ENCODE measurements around the gene FOXL3. TPM values are rescaled to one million over a fixed set of nuclear protein-coding genes. Genes with fewer than 3 reads are reported as not detected.

Gene FOXL3
- total RNA-seq, 1 experiment from 2014 or later = not detected

DNA sequence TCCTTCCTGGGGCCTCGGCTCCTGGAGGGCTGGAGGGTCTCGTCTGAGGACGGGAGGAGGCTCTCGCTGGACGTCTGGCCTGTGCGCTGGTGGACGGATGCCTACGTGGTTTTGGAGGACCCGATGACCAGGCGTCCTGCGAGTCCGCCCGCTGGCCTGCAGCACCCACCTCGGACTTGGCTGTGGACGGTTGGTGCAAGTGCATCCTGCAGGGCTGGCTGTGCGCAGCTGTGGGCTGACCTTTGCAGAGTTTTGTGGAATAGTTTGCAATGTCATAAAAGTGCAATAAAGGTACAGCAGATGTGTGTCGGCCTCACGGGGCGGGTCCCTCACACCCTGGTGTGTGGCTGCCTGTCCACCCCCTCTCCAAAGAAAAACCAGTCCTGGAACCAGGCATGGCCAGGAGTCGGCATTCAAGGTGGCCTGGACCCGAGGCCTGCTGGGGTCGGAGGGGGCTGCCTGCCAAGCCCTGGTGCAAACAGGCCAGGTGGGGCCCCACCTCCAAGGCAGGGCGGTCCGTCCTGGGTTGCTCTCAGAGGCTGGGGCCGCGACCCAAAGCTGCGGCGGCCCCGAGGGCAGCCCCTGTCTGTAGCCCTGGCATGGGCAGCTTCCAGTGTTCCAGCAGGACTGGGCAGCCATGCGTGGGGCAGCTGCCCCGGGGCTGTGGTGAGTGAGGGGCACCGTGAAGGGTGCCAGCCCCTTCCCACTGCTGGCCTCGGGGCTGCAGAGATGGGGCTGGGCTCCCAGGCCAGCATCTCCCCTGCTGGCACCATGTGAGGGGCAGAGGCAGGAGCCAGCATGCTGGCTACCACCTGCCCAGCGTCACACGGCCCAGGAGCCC lies 29.3 kb upstream of the FOXL3 start:
- Mint-ChIP-seq H3K27ac (no peak overlapping the region), H3K36me3 (peaks cover 77% of the 10 kb centered on the region), H3K4me1 (no peaks in the 10 kb centered on the region), H3K9me3 (peaks cover 41% of the 10 kb centered on the region), H3K4me3 (no peak overlapping the region), H3K27me3 (ENCODE audit: low read depth) (peaks cover 21% of the 10 kb centered on the region)
- ChIA-PET CTCF (no interaction called here), POLR2A (no interaction called here)
- DNase-seq (ENCODE audit: low spot score) = no peak
- ATAC-seq = no peak
- no peak for TF ChIP-seq RORB (CRISPR knock-in tag; IDR thresholded peaks at IDR 0.05)
- TF ChIP-seq, protein P1, sequence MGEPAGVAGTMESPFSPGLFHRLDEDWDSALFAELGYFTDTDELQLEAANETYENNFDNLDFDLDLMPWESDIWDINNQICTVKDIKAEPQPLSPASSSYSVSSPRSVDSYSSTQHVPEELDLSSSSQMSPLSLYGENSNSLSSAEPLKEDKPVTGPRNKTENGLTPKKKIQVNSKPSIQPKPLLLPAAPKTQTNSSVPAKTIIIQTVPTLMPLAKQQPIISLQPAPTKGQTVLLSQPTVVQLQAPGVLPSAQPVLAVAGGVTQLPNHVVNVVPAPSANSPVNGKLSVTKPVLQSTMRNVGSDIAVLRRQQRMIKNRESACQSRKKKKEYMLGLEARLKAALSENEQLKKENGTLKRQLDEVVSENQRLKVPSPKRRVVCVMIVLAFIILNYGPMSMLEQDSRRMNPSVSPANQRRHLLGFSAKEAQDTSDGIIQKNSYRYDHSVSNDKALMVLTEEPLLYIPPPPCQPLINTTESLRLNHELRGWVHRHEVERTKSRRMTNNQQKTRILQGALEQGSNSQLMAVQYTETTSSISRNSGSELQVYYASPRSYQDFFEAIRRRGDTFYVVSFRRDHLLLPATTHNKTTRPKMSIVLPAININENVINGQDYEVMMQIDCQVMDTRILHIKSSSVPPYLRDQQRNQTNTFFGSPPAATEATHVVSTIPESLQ (CRISPR knock-in tag; IDR thresholded peaks at IDR 0.05) = no peak
- TF ChIP-seq IRF1 (CRISPR knock-in tag; IDR thresholded peaks at IDR 0.05) = no peak
- no peak for TF ChIP-seq ZNF512 (CRISPR knock-in tag; IDR thresholded peaks at IDR 0.05; ENCODE audit: borderline replicate concordance)
- TF ChIP-seq, protein P2, sequence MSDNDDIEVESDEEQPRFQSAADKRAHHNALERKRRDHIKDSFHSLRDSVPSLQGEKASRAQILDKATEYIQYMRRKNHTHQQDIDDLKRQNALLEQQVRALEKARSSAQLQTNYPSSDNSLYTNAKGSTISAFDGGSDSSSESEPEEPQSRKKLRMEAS (CRISPR knock-in tag; IDR thresholded peaks at IDR 0.05) = no peak
- no peak for TF ChIP-seq SMAD4 (CRISPR knock-in tag; IDR thresholded peaks at IDR 0.05)
- no peak for TF ChIP-seq SMAD3 (CRISPR knock-in tag; IDR thresholded peaks at IDR 0.05; ENCODE audit: borderline replicate concordance)
- no peak for TF ChIP-seq ZNF138 (CRISPR knock-in tag; conservative IDR thresholded peaks at IDR 0.05)
- TF ChIP-seq OVOL2 (CRISPR knock-in tag; IDR thresholded peaks at IDR 0.05; ENCODE audit: borderline replicate concordance) = no peak
- TF ChIP-seq HMGA2 (CRISPR knock-in tag; IDR thresholded peaks at IDR 0.05) = no peak
- no peak for TF ChIP-seq RELA (CRISPR knock-in tag; IDR thresholded peaks at IDR 0.05; ENCODE audit: borderline replicate concordance)
- TF ChIP-seq SOX15 (CRISPR knock-in tag; IDR thresholded peaks at IDR 0.05) = no peak
- TF ChIP-seq ZNF416 (CRISPR knock-in tag; IDR thresholded peaks at IDR 0.05) = no peak

- H3K36me3 Mint-ChIP-seq = peaks cover 73% of the 10 kb centered on the region
- H3K4me3 Mint-ChIP-seq = no peak overlapping the region
- ChIA-PET POLR2A (no interaction called here), CTCF (no interaction called here)
- no peak for DNase-seq (ENCODE audit: low spot score)
- H3K9me3 Mint-ChIP-seq = peaks cover 39% of the 10 kb centered on the region
- no peaks in the 10 kb centered on the region for H3K4me1 Mint-ChIP-seq
- no peak overlapping the region for H3K27ac Mint-ChIP-seq
- no peak for ATAC-seq
- TF ChIP-seq, protein P3, sequence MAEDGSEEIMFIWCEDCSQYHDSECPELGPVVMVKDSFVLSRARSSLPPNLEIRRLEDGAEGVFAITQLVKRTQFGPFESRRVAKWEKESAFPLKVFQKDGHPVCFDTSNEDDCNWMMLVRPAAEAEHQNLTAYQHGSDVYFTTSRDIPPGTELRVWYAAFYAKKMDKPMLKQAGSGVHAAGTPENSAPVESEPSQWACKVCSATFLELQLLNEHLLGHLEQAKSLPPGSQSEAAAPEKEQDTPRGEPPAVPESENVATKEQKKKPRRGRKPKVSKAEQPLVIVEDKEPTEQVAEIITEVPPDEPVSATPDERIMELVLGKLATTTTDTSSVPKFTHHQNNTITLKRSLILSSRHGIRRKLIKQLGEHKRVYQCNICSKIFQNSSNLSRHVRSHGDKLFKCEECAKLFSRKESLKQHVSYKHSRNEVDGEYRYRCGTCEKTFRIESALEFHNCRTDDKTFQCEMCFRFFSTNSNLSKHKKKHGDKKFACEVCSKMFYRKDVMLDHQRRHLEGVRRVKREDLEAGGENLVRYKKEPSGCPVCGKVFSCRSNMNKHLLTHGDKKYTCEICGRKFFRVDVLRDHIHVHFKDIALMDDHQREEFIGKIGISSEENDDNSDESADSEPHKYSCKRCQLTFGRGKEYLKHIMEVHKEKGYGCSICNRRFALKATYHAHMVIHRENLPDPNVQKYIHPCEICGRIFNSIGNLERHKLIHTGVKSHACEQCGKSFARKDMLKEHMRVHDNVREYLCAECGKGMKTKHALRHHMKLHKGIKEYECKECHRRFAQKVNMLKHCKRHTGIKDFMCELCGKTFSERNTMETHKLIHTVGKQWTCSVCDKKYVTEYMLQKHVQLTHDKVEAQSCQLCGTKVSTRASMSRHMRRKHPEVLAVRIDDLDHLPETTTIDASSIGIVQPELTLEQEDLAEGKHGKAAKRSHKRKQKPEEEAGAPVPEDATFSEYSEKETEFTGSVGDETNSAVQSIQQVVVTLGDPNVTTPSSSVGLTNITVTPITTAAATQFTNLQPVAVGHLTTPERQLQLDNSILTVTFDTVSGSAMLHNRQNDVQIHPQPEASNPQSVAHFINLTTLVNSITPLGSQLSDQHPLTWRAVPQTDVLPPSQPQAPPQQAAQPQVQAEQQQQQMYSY (CRISPR knock-in tag; IDR thresholded peaks at IDR 0.05) = no peak
- TF ChIP-seq ETV6 (CRISPR knock-in tag; IDR thresholded peaks at IDR 0.05) = 0 out of 2 replicates have a peak, but pooled peaks have one; percentile 26
- H3K27me3 Mint-ChIP-seq (ENCODE audit: low read depth) = peaks cover 21% of the 10 kb centered on the region
Observed at GRCh38 chr7:261341-262250, 28.4 kb upstream of the FOXL3 start.
